CD4-positive, alpha-beta T cell treated with Interleukin-15 for 1 hour (primary cell): ENCODE results near the gene PCP4L1.
A peak's percentile ranks its signal among the peaks of the same experiment; 100 is the strongest.
"Not testable (repeated sequence)": the region's sequence is repeated elsewhere in the genome, so short reads cannot be mapped to it uniquely, and the experiment has no call there.

Experiments
- DNase-seq: peaks from one replicate; pipeline ENCODE4 v3.0.0-alpha.2; 2020

PCP4L1 gene

GRCh38 chr1:161273402-161273801 is 14.9 kb downstream of the PCP4L1 start:
- no peak for DNase-seq

- no peak for DNase-seq
Measured at GRCh38 chr1:161274874-161275273, 16.3 kb downstream of the PCP4L1 start.

- DNase-seq, result no peak
Measured at GRCh38 chr1:161282991-161283390, 24.4 kb downstream of the PCP4L1 start.

- no peak for DNase-seq
Measured at GRCh38 chr1:161285113-161285512, 26.6 kb downstream of the PCP4L1 start.

GRCh38 chr1:161285521-161285920 is 27.0 kb downstream of the PCP4L1 start:
- DNase-seq, result no peak

- no peak for DNase-seq
Measured at GRCh38 chr1:161287482-161288054, 29.0 kb downstream of the PCP4L1 start.

GRCh38 chr1:161290779-161291178 is 32.2 kb downstream of the PCP4L1 start:
- DNase-seq, result no peak

- DNase-seq, result no peak
Measured at GRCh38 chr1:161297415-161297814, 38.9 kb downstream of the PCP4L1 start.

- DNase-seq, result no peak
Measured at GRCh38 chr1:161298116-161298515, 39.6 kb downstream of the PCP4L1 start.

GRCh38 chr1:161299347-161299746 is 40.8 kb downstream of the PCP4L1 start:
- no peak for DNase-seq

GRCh38 chr1:161300478-161300877 is 41.9 kb downstream of the PCP4L1 start:
- DNase-seq, result no peak

GRCh38 chr1:161304927-161305866 is 46.7 kb downstream of the PCP4L1 start:
- no peak for DNase-seq

GRCh38 chr1:161305867-161306519 is 47.4 kb downstream of the PCP4L1 start:
- DNase-seq, result peak; percentile 95

GRCh38 chr1:161307230-161307768 is 48.8 kb downstream of the PCP4L1 start:
- DNase-seq, result peak; percentile 17

- DNase-seq, result no peak
Measured at GRCh38 chr1:161307892-161308638, 49.5 kb downstream of the PCP4L1 start.

- DNase-seq, result no peak
Measured at GRCh38 chr1:161309868-161310267, 51.3 kb downstream of the PCP4L1 start, which contains the start of gene MPZ. MPZ (minus strand) TSS chr1:161309968; CDS start chr1:161309905, 63 bp downstream.

GRCh38 chr1:161311595-161312181 is 53.1 kb downstream of the PCP4L1 start:
- no peak for DNase-seq

- DNase-seq, result no peak
Measured at GRCh38 chr1:161313554-161314200, 55.1 kb downstream of the PCP4L1 start.

GRCh38 chr1:161314201-161314981 is 55.8 kb downstream of the PCP4L1 start, which contains the start of gene SDHC:
SDHC (plus strand) TSS chr1:161314381; CDS start chr1:161314406, 25 bp downstream.
- peak; percentile 92 for DNase-seq

GRCh38 chr1:161315841-161316674 is 57.5 kb downstream of the PCP4L1 start:
- not testable (repeated sequence) for DNase-seq
